Testis (tissue), 2 donors: ENCODE measurements around the gene ERMARD.

Source experiments
- POLR2A ChIP-seq: fragments of 450-650 bp; IDR thresholded peaks from one replicate; pipeline ENCODE4 v1.6.1; 2017; ENCODE audit warnings: antibody characterized with exemption, mild to moderate bottlenecking, moderate library complexity
- TF ChIP-seq, protein P1 (sequence below), 3 experiments: fragments of 450-650 bp in 2 of 3; fragments of 200-600 bp in 1 of 3; sonication (generic) in 1 of 3; IDR thresholded peaks; one replicate each; pipeline ENCODE4 v1.5.1; 2016 to 2019; ENCODE audit warnings: antibody characterized with exemption in 3 of 3, mild to moderate bottlenecking in 2 of 3, moderate library complexity in 1 of 3

GRCh38 chr6:169746556-169746955 is 4.9 kb upstream of the ERMARD start:
- TF ChIP-seq, protein P1, sequence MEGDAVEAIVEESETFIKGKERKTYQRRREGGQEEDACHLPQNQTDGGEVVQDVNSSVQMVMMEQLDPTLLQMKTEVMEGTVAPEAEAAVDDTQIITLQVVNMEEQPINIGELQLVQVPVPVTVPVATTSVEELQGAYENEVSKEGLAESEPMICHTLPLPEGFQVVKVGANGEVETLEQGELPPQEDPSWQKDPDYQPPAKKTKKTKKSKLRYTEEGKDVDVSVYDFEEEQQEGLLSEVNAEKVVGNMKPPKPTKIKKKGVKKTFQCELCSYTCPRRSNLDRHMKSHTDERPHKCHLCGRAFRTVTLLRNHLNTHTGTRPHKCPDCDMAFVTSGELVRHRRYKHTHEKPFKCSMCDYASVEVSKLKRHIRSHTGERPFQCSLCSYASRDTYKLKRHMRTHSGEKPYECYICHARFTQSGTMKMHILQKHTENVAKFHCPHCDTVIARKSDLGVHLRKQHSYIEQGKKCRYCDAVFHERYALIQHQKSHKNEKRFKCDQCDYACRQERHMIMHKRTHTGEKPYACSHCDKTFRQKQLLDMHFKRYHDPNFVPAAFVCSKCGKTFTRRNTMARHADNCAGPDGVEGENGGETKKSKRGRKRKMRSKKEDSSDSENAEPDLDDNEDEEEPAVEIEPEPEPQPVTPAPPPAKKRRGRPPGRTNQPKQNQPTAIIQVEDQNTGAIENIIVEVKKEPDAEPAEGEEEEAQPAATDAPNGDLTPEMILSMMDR (IDR thresholded peaks at IDR 0.05), result no peak
- no peak for TF ChIP-seq POLR2A
